ENCODE measurements around the gene PNMA5.
"Not testable (repeated sequence)": the region's sequence is repeated elsewhere in the genome, so short reads cannot be mapped to it uniquely, and the experiment has no call there.

PNMA5 gene

GRCh38 chrX:153019166-153019565 lies 25.2 kb upstream of the PNMA5 start:
- WGBS (ENCODE audit: insufficient coverage), result 48% methylated on average over 2 of the region's 3 CpGs
- CTCF ChIA-PET, result no interaction called here
- H3K36me3 ChIP-seq (ENCODE audit: control insufficient read depth in 4 of 4, insufficient read depth in 4 of 4, low read length in 3 of 4), result no peaks in the 10 kb centered on the region
- H3K9me3 ChIP-seq (ENCODE audit: control extremely low read depth in 1 of 5, control insufficient read depth in 4 of 5, insufficient read depth in 2 of 5, low read depth in 1 of 5, low read length in 4 of 5), result no peaks in the 10 kb centered on the region
- POLR2A ChIA-PET, result no interaction called here
- H3K27me3 ChIP-seq (replicated peaks in 2 of 5; ENCODE audit: control insufficient read depth in 4 of 5, insufficient read depth in 5 of 5, low read length in 4 of 5), result peaks cover 0 to 10% (median 0%) of the 10 kb centered on the region in 5 experiments
- no peak overlapping the region for H3K27ac ChIP-seq (ENCODE audit: insufficient read depth in 1 of 2, low read depth in 1 of 2, low read length in 2 of 2, poor library complexity in 1 of 2, severe bottlenecking in 2 of 2)
- no peak overlapping the region for H3K4me3 ChIP-seq (ENCODE audit: control insufficient read depth in 1 of 7, extremely low read depth in 1 of 7, insufficient read depth in 4 of 7, low read depth in 2 of 7, low read length in 6 of 7)
- DNase-seq, result no peak
- no peaks in the 10 kb centered on the region for H3K4me1 ChIP-seq (ENCODE audit: control extremely low read depth in 1 of 4, control insufficient read depth in 4 of 4, insufficient read depth in 4 of 4, low read length in 3 of 4)

GRCh38 chrX:153017174-153017573 lies 23.3 kb upstream of the PNMA5 start:
- no CpG with 5 or more reads among the region's 2 CpGs for WGBS (ENCODE audit: insufficient coverage)
- H3K4me3 ChIP-seq (ENCODE audit: control insufficient read depth in 1 of 7, extremely low read depth in 1 of 7, insufficient read depth in 4 of 7, low read depth in 2 of 7, low read length in 6 of 7); H3K4me1 ChIP-seq (ENCODE audit: control extremely low read depth in 1 of 4, control insufficient read depth in 4 of 4, insufficient read depth in 4 of 4, low read length in 3 of 4); H3K36me3 ChIP-seq (ENCODE audit: control insufficient read depth in 4 of 4, insufficient read depth in 4 of 4, low read length in 3 of 4); H3K9me3 ChIP-seq (ENCODE audit: control extremely low read depth in 1 of 5, control insufficient read depth in 4 of 5, insufficient read depth in 2 of 5, low read depth in 1 of 5, low read length in 4 of 5); POLR2A ChIA-PET; DNase-seq; H3K27ac ChIP-seq (ENCODE audit: insufficient read depth in 1 of 2, low read depth in 1 of 2, low read length in 2 of 2, poor library complexity in 1 of 2, severe bottlenecking in 2 of 2); CTCF ChIA-PET: not testable (repeated sequence)
- peaks cover 0 to 11% (median 0%) of the 10 kb centered on the region in 5 experiments for H3K27me3 ChIP-seq (replicated peaks in 2 of 5; ENCODE audit: control insufficient read depth in 4 of 5, insufficient read depth in 5 of 5, low read length in 4 of 5)

- H3K4me1 ChIP-seq (ENCODE audit: control extremely low read depth in 1 of 4, control insufficient read depth in 4 of 4, insufficient read depth in 4 of 4, low read length in 3 of 4), result no peaks in the 10 kb centered on the region
- H3K36me3 ChIP-seq (ENCODE audit: control insufficient read depth in 4 of 4, insufficient read depth in 4 of 4, low read length in 3 of 4), result no peaks in the 10 kb centered on the region
- peaks cover 0 to 4% (median 0%) of the 10 kb centered on the region in 5 experiments for H3K9me3 ChIP-seq (ENCODE audit: control extremely low read depth in 1 of 5, control insufficient read depth in 4 of 5, insufficient read depth in 2 of 5, low read depth in 1 of 5, low read length in 4 of 5)
- H3K27ac ChIP-seq (ENCODE audit: insufficient read depth in 1 of 2, low read depth in 1 of 2, low read length in 2 of 2, poor library complexity in 1 of 2, severe bottlenecking in 2 of 2), result no peak overlapping the region
- WGBS (ENCODE audit: insufficient coverage), result 75% methylated on average over 1 of the region's 1 CpG
- no peak for DNase-seq
- H3K4me3 ChIP-seq (ENCODE audit: control insufficient read depth in 1 of 7, extremely low read depth in 1 of 7, insufficient read depth in 4 of 7, low read depth in 2 of 7, low read length in 6 of 7), result no peak overlapping the region
- H3K27me3 ChIP-seq (replicated peaks in 2 of 5; ENCODE audit: control insufficient read depth in 4 of 5, insufficient read depth in 5 of 5, low read length in 4 of 5), result no peaks in the 10 kb centered on the region
- POLR2A ChIA-PET, result no interaction called here
- CTCF ChIA-PET, result no interaction called here
Measured at GRCh38 chrX:153004780-153005179, 10.9 kb upstream of the PNMA5 start.

GRCh38 chrX:153003981-153004380 lies 10.1 kb upstream of the PNMA5 start:
- Histone ChIP-seq H3K9me3 (ENCODE audit: control extremely low read depth in 1 of 5, control insufficient read depth in 4 of 5, insufficient read depth in 2 of 5, low read depth in 1 of 5, low read length in 4 of 5) (peaks cover 0 to 4% (median 0%) of the 10 kb centered on the region in 5 experiments), H3K36me3 (ENCODE audit: control insufficient read depth in 4 of 4, insufficient read depth in 4 of 4, low read length in 3 of 4) (no peaks in the 10 kb centered on the region), H3K4me3 (ENCODE audit: control insufficient read depth in 1 of 7, extremely low read depth in 1 of 7, insufficient read depth in 4 of 7, low read depth in 2 of 7, low read length in 6 of 7) (no peak overlapping the region), H3K4me1 (ENCODE audit: control extremely low read depth in 1 of 4, control insufficient read depth in 4 of 4, insufficient read depth in 4 of 4, low read length in 3 of 4) (no peaks in the 10 kb centered on the region), H3K27ac (ENCODE audit: insufficient read depth in 1 of 2, low read depth in 1 of 2, low read length in 2 of 2, poor library complexity in 1 of 2, severe bottlenecking in 2 of 2) (no peak overlapping the region), H3K27me3 (replicated peaks in 2 of 5; ENCODE audit: control insufficient read depth in 4 of 5, insufficient read depth in 5 of 5, low read length in 4 of 5) (no peaks in the 10 kb centered on the region)
- ChIA-PET POLR2A (no interaction called here), CTCF (no interaction called here)
- WGBS (ENCODE audit: insufficient coverage), result 80% methylated on average over 1 of the region's 4 CpGs
- no peak for DNase-seq

- H3K4me3 ChIP-seq (ENCODE audit: control insufficient read depth in 1 of 7, extremely low read depth in 1 of 7, insufficient read depth in 4 of 7, low read depth in 2 of 7, low read length in 6 of 7); H3K9me3 ChIP-seq (ENCODE audit: control extremely low read depth in 1 of 5, control insufficient read depth in 4 of 5, insufficient read depth in 2 of 5, low read depth in 1 of 5, low read length in 4 of 5); DNase-seq; H3K4me1 ChIP-seq (ENCODE audit: control extremely low read depth in 1 of 4, control insufficient read depth in 4 of 4, insufficient read depth in 4 of 4, low read length in 3 of 4); POLR2A ChIA-PET; H3K27ac ChIP-seq (ENCODE audit: insufficient read depth in 1 of 2, low read depth in 1 of 2, low read length in 2 of 2, poor library complexity in 1 of 2, severe bottlenecking in 2 of 2); H3K27me3 ChIP-seq (replicated peaks in 2 of 5; ENCODE audit: control insufficient read depth in 4 of 5, insufficient read depth in 5 of 5, low read length in 4 of 5); H3K36me3 ChIP-seq (ENCODE audit: control insufficient read depth in 4 of 4, insufficient read depth in 4 of 4, low read length in 3 of 4): not testable (repeated sequence)
- CTCF ChIA-PET, result interaction anchor here (1.4 kb wide), 1 partner anchor 31 kb away, joined by 3 read pairs; no protein-coding TSS in a partner anchor
- 100% methylated on average over 2 of the region's 2 CpGs for WGBS (ENCODE audit: insufficient coverage)
Measured at GRCh38 chrX:153002182-153002581, 8.3 kb upstream of the PNMA5 start.

- ChIA-PET CTCF (no interaction called here), POLR2A (no interaction called here)
Measured at GRCh38 chrX:152997337-152997736, 3.4 kb upstream of the PNMA5 start.

GRCh38 chrX:152992115-152992514 lies 1.8 kb downstream of the PNMA5 start:
- peaks cover 0 to 9% (median 0%) of the 10 kb centered on the region in 5 experiments for H3K27me3 ChIP-seq (replicated peaks in 2 of 5; ENCODE audit: control insufficient read depth in 4 of 5, insufficient read depth in 5 of 5, low read length in 4 of 5)
- no peaks in the 10 kb centered on the region for H3K4me1 ChIP-seq (ENCODE audit: control extremely low read depth in 1 of 4, control insufficient read depth in 4 of 4, insufficient read depth in 4 of 4, low read length in 3 of 4)
- no peaks in the 10 kb centered on the region for H3K9me3 ChIP-seq (ENCODE audit: control extremely low read depth in 1 of 5, control insufficient read depth in 4 of 5, insufficient read depth in 2 of 5, low read depth in 1 of 5, low read length in 4 of 5)
- no peaks in the 10 kb centered on the region for H3K36me3 ChIP-seq (ENCODE audit: control insufficient read depth in 4 of 4, insufficient read depth in 4 of 4, low read length in 3 of 4)
- CTCF ChIA-PET, result interaction anchor here (0.5 kb wide), 1 partner anchor 675 kb away, joined by 3 read pairs; no protein-coding TSS in a partner anchor
- DNase-seq, result no peak
- POLR2A ChIA-PET, result no interaction called here
- no peak overlapping the region for H3K4me3 ChIP-seq (ENCODE audit: control insufficient read depth in 1 of 7, extremely low read depth in 1 of 7, insufficient read depth in 4 of 7, low read depth in 2 of 7, low read length in 6 of 7)
- 85% methylated on average over 4 of the region's 4 CpGs for WGBS (ENCODE audit: insufficient coverage)
- no peak overlapping the region for H3K27ac ChIP-seq (ENCODE audit: insufficient read depth in 1 of 2, low read depth in 1 of 2, low read length in 2 of 2, poor library complexity in 1 of 2, severe bottlenecking in 2 of 2)

More at GRCh38 chrX:152997337-152997736, 3.4 kb upstream of the PNMA5 start:
- H3K36me3 ChIP-seq (ENCODE audit: control insufficient read depth in 4 of 4, insufficient read depth in 4 of 4, low read length in 3 of 4), result no peaks in the 10 kb centered on the region
- H3K9me3 ChIP-seq (ENCODE audit: control extremely low read depth in 1 of 5, control insufficient read depth in 4 of 5, insufficient read depth in 2 of 5, low read depth in 1 of 5, low read length in 4 of 5), result no peaks in the 10 kb centered on the region
- DNase-seq, result no peak
- no peak overlapping the region for H3K27ac ChIP-seq (ENCODE audit: insufficient read depth in 1 of 2, low read depth in 1 of 2, low read length in 2 of 2, poor library complexity in 1 of 2, severe bottlenecking in 2 of 2)
- H3K4me3 ChIP-seq (ENCODE audit: control insufficient read depth in 1 of 7, extremely low read depth in 1 of 7, insufficient read depth in 4 of 7, low read depth in 2 of 7, low read length in 6 of 7), result no peak overlapping the region
- H3K4me1 ChIP-seq (ENCODE audit: control extremely low read depth in 1 of 4, control insufficient read depth in 4 of 4, insufficient read depth in 4 of 4, low read length in 3 of 4), result no peaks in the 10 kb centered on the region
- WGBS (ENCODE audit: insufficient coverage), result 90% methylated on average over 6 of the region's 9 CpGs
- H3K27me3 ChIP-seq (replicated peaks in 2 of 5; ENCODE audit: control insufficient read depth in 4 of 5, insufficient read depth in 5 of 5, low read length in 4 of 5), result no peaks in the 10 kb centered on the region

All from common myeloid progenitor, CD34-positive (primary cell).